ENCODE data around the gene DDIT4.

GRCh38 chr10:72311667-72312066, 37.9 kb downstream of the DDIT4 start:
- no peak for TF ChIP-seq CTCF (IDR thresholded peaks at IDR 0.05; ENCODE audit: low read depth, low read length)
- no peak for TF ChIP-seq MAX (IDR thresholded peaks at IDR 0.05; ENCODE audit: low read depth, low read length)

All from NB4 (cell line).